ENCODE measurements around the gene VPS26B. TPM values are rescaled to one million over a fixed set of nuclear protein-coding genes. Genes with fewer than 3 reads are reported as not detected.
"Not testable (repeated sequence)": the region's sequence is repeated elsewhere in the genome, so short reads cannot be mapped to it uniquely, and the experiment has no call there.

The VPS26B gene
- total RNA-seq, 1 experiment from 2014 or later = 56.2 TPM

DNA sequence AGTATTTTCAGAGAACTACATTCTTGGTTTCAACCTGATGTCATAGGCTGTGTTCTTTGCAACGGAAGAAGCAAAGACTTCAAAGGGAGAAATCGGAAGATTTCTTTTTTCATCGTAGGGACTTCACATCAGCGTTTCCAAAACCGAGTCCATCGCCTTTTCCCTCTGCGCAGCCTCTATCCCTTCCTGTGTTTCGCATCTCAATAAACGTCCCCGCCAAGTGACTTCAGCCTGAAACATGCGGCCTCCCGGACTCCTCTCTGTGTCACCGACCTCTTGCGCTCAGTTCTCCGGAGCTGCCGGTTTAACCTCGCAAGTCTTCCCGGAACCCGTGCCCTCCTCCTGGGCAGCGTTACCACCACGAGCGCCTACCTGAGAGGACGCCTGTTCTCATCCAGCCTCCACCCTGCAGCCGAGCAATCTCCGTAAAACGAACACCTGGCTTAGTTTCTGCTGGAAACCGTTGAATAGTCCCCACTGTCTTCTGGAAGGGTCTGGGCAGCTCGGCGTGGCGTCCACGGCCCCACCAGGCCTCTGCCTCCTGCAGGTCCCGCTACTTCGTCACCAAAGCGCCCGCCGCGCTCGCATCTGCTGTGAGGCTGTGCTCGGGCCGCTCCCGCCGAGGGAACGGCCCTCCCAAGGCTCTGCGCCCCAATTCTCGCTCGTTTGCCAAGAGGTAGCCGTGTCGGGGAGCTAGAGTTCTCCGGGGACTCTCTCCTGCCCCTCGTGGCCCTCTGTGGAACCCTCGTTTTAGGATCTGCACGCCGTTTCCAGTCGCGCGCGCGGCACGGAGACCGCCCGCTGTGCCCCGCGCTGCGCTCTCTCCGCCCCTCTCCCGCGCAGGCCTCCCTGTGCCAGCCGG, 51.3 kb downstream of the VPS26B start, which contains the start of gene GLB1L3:
Gene GLB1L3, plus strand, starts transcription at position 846 of the 862 bp plus-strand sequence. CDS start 362 bp downstream, outside the sequence.
- in situ Hi-C loops (cut with HindIII; ENCODE audit: low sequenced_read_pairs) = no loop called here
- DNase-seq (ENCODE audit: low spot score) = peak; percentile 81

DNA sequence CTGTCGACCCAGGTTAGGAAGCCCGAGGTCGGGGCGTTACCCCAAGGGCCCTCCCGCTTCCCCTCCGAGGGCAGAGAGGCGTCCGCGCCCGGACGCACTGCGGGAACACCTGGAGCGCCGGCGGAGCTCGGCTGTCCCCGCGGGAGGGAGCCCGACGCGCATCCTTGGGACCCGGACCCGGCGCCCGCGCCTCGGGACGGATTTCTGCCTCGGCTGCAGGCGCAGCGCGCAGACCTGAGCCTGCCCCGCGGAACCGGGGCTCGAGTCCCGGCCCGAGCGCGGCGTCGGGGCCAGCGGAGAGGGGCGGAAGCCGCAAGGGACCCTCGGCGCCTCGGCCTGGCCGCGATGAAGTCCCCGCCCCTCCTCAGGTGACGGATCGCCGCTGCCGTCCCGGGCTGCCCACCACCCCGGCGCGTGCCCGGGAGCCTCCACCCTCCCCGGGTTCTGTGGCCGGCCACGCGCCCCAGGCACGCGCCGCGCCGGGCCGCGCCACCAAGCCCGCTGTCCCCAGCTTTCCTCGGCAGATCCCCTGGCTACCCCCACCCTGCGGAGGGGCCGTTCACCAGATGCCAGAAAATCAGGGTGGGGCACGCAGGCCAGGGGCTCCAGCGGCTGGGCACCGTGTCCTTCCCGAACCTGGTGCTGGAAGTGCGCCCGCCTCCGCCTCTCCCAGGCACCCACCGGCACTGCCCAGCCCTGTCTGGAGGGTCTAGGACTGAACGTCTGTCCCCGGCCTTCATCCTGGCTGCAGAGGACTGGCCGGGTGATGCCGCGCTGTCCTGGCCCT, 52.1 kb downstream of the VPS26B start:
- DNase-seq (ENCODE audit: low spot score) = peak; percentile 53
- in situ Hi-C loops (cut with HindIII; ENCODE audit: low sequenced_read_pairs) = no loop called here

DNA sequence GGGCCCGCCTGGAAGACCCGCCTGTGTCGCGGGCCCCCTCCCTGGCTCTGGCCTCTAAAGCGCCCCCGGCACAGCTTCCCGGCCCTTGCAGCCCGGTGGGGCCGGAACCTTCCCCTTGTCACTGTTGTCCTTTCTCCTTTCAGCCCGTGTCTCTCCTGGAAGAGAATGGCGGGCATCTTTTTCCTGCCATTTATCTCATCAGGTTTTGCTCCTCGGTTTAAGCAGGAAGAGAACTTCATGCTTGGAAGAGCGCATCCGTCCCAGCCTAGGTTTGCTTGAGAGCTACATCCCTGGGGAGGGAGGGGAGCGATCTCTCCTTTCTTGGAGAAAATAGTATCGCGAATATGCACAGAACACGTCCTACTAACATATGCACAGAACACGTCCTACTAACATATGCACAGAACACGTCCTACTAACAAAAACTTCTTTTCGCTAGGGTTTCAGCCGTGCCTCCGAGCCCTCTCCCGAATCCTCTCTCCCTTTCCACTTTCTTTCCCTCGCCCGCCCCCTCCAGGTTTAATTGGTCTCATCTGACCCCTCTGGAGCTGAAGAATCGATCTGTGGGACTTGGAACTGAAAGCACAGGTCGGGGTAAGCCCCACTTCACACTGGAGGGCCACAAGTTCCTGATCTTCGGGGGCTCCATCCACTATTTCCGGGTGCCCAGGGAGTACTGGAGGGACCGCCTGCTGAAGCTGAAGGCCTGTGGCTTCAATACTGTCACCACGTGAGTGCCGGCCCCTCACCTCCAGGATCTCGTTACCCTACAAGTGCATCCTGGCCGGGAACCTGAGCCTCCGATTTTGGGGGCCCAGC, 52.9 kb downstream of the VPS26B start:
- DNase-seq (ENCODE audit: low spot score) = peak; percentile 49
- in situ Hi-C loops (cut with HindIII; ENCODE audit: low sequenced_read_pairs) = no loop called here

DNA sequence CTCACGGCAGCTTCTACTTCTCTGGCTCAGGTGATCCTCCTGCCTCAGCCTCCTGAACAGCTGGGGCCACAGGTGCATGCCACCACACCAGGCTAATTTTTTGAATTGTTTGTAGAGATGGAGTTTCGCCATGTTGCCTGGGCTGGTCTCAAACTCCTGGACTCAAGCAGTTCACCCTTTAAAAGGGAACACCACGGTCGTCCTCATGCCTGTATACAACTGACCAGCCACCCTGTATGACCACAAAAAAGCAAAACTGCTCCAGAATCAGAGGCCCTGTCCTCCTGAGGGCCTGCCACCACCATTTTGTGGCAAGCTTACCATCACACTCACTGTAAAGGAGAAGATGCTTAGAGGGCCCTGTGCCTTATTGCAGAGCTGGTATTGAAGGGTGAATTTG, 53.9 kb downstream of the VPS26B start:
- in situ Hi-C loops (cut with HindIII; ENCODE audit: low sequenced_read_pairs) = no loop called here
- DNase-seq (ENCODE audit: low spot score) = no peak

DNA sequence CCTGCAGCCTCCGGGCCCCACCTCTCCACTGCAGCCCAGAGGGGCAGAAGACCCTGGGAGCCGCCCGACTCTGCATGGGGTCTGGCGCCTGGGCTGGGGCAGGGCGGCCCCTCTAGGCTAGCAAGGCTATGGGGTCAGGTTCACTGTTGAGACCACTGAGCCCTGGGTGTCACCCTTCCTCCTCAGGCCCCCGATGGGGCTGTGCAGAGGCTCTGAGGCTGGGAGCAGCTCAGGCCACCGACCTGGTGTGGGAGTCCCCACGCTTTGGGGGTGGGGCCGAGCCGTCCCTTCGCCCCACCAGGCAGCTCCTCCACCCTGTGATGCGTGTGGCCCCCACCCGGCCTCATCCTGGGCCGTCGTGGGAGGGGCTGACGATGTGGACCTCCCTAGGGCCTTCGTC, 57.2 kb downstream of the VPS26B start:
- in situ Hi-C loops (cut with HindIII; ENCODE audit: low sequenced_read_pairs); DNase-seq (ENCODE audit: low spot score): not testable (repeated sequence)

DNA sequence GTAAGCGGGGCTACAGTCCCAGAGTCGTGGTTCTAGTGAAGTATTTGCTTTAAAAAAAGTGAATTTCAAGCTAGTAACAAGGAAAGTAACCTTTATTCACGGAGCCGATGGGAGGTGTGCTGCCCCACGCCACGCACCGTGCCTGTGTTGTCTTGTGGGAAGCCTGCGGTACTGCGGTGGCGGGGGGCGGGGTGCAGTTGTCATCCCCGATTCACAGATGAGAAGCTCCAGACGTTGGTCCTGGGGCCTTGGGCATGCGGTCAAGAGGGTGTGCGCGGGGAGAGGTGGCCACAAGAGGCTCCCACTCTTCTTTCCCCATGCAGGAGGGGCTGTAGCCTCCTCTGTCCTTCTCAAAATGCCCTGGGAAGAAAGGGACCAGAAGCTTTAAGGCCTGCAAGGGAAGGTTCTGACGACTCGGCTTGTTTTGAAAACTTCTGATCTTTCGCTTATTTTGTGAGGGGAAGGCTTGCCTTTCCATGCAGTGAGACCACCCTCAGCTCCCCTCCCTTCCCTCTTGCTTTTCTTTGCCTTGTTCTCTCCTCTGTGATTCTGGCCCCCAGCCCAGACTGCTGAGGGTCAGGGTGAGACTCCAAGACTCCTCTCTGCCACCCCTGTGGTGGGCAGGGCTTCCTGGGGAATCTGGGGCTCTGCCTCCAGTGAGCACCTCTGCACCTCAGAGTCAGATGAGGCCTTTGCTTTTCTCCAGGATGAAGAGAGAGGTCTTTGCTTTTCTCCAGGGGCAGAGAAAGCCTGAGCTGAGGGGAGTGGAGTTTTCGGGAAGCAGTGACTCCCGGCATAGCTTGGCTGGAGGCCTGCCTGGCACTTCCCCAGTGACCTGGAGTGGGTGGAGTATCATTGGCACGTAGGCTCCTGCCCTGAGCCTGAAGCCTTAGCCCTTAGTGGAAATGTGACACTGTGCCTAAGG, 57.9 kb downstream of the VPS26B start:
- in situ Hi-C loops (cut with HindIII; ENCODE audit: low sequenced_read_pairs) = no loop called here
- DNase-seq (ENCODE audit: low spot score) = no peak

DNA sequence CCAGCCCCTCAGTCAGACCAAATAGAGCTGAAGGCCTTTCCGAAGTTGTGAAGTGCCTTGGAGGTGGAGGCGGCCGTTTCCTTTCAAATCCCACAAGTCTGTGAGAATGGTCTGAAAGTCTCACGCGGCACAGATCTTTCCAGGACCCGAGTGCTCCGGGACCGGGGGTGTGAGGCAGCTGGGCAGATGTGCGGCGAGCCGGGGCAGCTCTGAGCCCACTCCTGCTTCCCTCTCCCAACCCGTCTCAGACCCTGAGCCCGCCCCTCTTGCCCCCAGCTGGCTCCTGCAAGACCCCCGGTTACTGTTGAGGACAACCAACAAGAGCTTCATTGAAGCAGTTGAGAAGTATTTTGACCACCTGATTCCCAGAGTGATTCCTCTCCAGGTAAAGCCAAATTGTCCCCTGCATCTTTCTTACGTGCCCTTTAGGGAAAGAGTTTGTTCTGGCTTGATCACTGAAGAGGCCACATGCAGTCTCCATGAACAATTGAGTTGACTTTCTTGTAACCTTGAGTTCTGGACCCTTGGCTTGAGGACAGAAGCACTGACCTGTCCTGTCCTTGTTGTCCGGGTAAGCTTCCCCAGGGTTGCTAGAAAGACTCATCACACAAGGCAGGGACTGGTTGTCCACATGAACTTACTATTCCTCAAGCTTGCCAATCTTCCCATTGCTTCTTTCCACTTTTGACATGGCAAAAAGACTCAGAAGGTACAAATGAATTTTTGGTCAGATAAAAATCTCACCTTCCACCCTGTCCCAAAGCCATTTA, 59.2 kb downstream of the VPS26B start:
- no peak for DNase-seq (ENCODE audit: low spot score)
- in situ Hi-C loops (cut with HindIII; ENCODE audit: low sequenced_read_pairs) = no loop called here

DNA sequence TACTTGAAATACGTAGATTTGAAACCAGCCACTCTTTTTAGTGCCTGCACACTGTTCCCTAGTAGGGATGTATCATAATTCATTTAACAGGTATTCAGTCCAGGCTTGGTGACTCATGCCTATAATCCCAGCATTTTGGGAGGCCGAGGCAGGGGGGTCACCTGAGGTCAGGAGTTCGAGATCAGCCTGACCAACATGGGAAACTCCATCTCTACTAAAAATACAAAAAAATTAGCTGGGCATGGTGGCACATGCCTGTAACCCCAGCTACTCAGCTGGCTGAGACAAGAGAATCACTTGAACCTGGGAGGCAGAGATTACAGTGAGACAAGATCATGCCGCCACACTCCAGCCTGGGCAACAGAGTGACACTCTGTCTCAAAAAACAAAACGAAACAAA, 59.9 kb downstream of the VPS26B start:
- DNase-seq (ENCODE audit: low spot score); in situ Hi-C loops (cut with HindIII; ENCODE audit: low sequenced_read_pairs): not testable (repeated sequence)

DNA sequence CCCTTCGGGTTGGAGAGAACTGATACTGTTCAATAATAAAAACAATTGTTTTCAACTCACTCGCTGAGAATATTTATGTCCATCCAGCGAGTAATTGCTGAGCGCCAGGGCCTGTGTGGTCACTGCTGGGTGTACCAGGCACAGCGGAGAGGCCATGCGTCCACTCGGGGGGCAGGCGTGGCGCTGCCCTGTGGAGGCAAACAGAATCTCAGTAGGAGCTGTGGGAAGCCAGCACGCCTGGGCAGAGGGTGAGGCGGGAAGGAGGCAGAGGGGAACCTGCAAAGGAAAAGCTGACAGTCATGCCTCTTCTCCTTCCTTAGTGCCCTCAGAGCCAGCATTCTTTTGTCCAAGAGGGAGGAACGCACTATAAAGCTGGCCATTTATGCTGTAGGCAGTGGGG, 63.1 kb downstream of the VPS26B start:
- in situ Hi-C loops (cut with HindIII; ENCODE audit: low sequenced_read_pairs) = no loop called here

DNA sequence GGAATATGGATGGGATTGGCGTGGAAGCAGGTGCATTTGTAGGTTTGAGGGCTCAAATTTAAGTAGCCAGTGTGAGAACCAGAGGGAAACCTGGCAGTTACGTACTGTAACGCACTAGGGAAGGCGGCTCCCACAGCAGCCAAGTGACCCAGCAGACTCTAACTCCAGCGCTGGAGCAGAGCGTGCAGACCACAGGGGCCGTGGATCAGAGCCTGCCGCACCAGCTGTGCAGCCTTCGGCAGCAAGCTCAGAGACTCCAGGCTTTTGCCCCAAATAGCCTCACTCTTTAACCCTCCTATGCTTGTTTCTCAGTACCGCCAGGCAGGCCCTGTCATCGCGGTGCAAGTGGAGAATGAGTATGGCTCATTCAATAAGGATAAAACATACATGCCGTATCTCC, 64.0 kb downstream of the VPS26B start:
- in situ Hi-C loops (cut with HindIII; ENCODE audit: low sequenced_read_pairs) = no loop called here
- DNase-seq (ENCODE audit: low spot score) = no peak

More for the DNA sequence above, 63.1 kb downstream of the VPS26B start:
- no peak for DNase-seq (ENCODE audit: low spot score)

DNA sequence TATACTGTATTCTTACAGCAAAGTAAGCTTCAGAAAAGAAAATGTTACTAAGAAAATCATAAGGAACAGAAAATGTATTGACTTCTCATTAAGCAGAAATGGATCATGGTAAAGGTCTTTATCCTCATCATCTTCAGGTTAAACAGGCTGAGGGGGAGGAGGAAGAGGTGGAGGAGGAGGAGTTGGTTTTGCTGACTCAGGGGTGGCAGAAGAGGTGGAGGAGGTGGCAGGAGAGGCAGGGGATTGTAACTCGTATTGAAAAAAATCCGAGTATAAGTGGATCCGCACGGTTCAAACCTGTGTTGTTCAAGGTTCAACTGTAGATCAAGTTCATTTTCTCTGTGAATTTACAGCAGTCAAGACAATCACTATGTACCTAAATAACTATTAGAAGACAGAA, 64.7 kb downstream of the VPS26B start:
- in situ Hi-C loops (cut with HindIII; ENCODE audit: low sequenced_read_pairs) = no loop called here
- DNase-seq (ENCODE audit: low spot score) = no peak

DNA sequence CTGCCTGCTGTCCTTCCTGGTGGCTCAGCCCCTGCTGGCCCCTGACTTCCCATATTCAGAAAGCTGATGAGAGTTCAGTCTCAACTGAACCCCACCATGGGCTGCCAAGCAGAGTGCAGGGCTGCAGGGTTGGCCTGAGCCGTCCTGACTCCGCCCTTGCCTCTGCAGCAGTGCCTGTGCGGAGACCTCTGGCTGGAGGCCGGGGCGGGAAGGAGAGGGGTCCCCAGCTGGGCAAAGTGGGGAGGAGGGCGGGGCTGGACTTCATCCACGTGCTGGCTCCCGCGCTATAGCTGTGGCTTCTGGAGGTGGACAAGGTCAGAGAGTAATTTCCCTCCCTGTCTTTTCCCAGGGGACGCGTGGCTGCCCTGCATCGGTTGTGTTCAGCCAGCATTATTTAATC, 65.3 kb downstream of the VPS26B start:
- in situ Hi-C loops (cut with HindIII; ENCODE audit: low sequenced_read_pairs) = no loop called here
- no peak for DNase-seq (ENCODE audit: low spot score)

DNA sequence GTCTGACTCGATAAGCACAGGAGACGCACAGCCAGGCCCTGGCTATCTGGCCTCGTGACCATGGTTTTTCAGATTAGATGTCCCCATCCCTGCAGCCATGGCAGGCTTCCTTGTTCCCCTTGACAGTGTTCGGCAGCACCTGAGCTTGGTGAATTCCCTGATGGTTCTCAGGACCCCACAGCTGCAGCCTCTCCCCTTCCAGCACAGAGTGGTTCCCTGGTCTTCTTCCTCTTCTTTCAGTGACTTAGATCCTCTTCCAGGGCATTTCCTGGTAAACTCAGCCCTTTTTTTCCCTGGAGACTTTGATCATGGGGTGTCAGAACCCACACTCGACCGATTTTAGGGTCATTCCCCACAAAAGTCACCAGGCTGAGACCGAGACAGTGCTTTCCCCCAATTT, 66.2 kb downstream of the VPS26B start:
- no peak for DNase-seq (ENCODE audit: low spot score)
- in situ Hi-C loops (cut with HindIII; ENCODE audit: low sequenced_read_pairs) = no loop called here

DNA sequence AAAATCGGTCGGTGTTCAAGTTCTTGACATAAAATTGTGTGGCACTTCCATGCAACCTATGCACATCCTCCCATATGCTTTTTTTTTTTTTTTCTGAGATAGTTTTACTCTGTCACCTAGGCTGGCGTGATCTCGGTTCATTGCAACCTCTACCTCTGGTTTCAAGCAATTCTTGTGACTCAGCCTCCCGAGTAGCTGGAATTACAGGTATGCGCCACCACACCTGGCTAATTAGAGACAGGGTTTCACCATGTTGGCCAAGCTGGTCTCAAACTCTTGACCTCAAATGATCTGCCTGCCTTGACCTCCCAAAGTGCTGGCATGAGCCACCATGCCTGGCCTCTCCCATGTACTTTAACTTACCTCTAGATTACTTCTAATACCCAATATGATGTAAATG, 66.7 kb downstream of the VPS26B start:
- in situ Hi-C loops (cut with HindIII; ENCODE audit: low sequenced_read_pairs) = no loop called here
- no peak for DNase-seq (ENCODE audit: low spot score)

DNA sequence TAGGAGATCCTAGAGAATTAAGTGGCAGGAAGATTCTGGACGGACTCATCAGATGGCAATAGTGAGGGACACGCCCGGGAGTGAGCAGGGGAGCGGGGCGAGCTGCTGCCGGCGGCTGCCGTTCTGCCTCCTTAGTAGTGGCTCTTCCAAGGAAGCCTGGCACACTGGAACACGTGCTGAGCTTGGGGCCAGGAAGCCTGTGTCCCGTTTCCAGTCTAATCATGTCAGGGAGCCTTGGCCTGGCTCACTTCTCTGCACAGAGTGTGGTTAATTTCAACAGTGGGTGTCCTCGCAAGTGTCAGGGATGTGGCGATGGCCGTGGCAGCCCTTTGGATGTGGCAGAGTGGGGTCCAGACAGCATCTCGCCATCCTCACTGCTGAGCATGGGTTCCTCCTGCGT, 68.2 kb downstream of the VPS26B start:
- in situ Hi-C loops (cut with HindIII; ENCODE audit: low sequenced_read_pairs) = no loop called here
- DNase-seq (ENCODE audit: low spot score) = no peak

DNA sequence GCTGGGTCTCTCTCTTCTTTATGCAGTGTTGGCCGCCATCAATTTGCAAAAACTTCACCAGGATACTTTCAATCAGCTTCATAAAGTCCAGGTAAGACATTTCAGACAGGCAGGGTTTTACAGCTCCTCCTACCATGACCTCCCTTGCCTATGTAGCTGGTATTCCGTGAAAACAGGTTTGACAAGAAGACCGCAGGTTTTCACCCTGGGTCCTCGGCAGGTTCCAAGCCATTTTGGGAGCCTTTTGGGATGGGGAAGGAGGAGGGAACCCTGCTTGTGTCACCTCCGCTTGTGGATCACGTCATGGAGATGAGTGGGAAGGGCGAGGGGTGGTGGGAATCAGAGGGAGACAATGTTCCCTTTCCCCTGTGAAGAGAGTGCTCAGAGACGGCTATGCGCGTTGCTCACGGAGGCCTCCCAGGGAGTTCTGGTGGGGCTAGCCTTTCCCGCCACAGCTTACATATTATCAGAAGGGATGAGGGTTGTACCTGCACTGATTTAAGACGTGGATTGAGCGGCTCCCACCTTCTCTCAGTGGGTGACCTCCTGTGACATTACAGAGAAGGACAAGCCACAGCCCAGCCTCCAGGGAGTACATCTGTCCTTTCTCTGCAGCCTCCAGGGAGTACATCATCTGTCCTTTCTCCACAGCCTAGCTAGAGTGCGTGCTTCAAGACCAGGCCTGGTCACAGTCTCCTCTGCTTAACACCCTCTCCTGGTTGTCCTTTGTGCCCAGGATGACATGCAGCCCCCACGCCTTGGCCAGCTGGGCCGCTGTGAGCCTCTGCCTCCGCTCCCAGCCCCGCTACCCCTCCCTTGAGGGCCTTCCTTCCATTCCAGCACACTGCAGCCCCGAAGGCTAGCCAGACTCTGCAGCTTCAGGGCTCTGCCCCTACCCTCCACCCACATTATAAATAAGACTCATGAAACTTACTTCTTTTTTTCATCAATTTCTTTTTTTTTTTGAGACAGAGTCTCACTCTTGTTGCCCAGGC, 68.9 kb downstream of the VPS26B start:
- in situ Hi-C loops (cut with HindIII; ENCODE audit: low sequenced_read_pairs) = no loop called here

DNA sequence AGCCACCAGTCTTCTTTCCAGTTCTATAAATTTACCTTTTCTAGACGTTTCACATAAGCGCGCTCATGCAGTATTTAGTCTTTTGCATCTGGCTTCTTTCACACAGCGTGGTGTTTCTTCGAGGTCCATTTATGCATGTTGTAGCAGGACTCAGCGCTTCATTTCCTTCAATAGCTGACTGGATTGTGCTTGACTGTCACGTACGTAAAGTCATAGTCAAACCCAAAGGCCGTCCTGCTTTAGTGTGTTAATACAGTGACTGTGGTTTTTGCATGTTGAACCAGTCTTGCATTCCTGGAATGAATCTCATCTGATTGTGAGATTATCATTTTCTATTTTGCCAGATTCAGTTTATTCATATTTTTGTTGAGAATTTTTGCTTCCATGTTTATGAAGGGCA, 70.2 kb downstream of the VPS26B start:
- no peak for DNase-seq (ENCODE audit: low spot score)
- in situ Hi-C loops (cut with HindIII; ENCODE audit: low sequenced_read_pairs) = no loop called here

More for the DNA sequence above, 68.9 kb downstream of the VPS26B start:
- no peak for DNase-seq (ENCODE audit: low spot score)
